HCT116 (cell line): ENCODE measurements around the gene KCNQ4. TPM values are rescaled to one million over a fixed set of nuclear protein-coding genes. Genes with fewer than 3 reads are reported as not detected.

ENCODE experiments used
- ATAC-seq: fragments of 200-7000 bp; cut with Tn5 transposase; 2 replicates; pipeline ENCODE4 v1.9.1; 2020; ENCODE audit warnings: mild to moderate bottlenecking, moderate library complexity
- BruUV-seq: library from RNA; stranded (reverse); fragments of 400-500 nt; replicated peaks from 2 replicates; lab custom pipeline; 2021; lab: Mats Ljungman, UMichigan
- CTCF ChIA-PET: fragments of 300-600 bp; sonication (Branson Sonifier 250); formaldehyde crosslinking; loops from one replicate; lab custom pipeline; 2021; ENCODE audit warnings: antibody characterized with exemption; lab: Charles Lee
- POLR2A ChIA-PET: fragments of 300-600, 350-600 bp; sonication (Branson Sonifier 250); formaldehyde crosslinking; loops from one replicate; lab custom pipeline; 2021; ENCODE audit warnings: antibody characterized with exemption; lab: Charles Lee
- RAD21 ChIA-PET, 2 experiments: fragments of 300-600 bp; sonication (Branson Sonifier 250); formaldehyde crosslinking; loops; one replicate each; lab custom pipeline; 2023; ENCODE audit warnings: low total read pairs in 2 of 2; ENCODE audit not compliant: uncharacterized antibody in 2 of 2, unreplicated experiment in 2 of 2, low non-redundant PET in 1 of 2; lab: Charles Lee
- DNase-seq: peaks from one replicate; pipeline ENCODE4 v3.0.0-alpha.2; 2010; ENCODE audit warnings: low read depth, low spot score
- H2AFZ ChIP-seq: fragments of 200-600 bp; shearing (Covaris generic), sonication (generic); 2 replicates; pipeline ENCODE4 v1.6.1; 2017; ENCODE audit warnings: low read depth, mixed run types, mixed read lengths, antibody characterized with exemption, low read length; ENCODE audit not compliant: poor library complexity, severe bottlenecking
- H3K27ac ChIP-seq: 2 replicates; pipeline ENCODE4 v1.5.1; 2012; ENCODE audit warnings: low read depth, low read length
- H3K27me3 ChIP-seq: fragments of 200-600 bp; sonication (generic); 2 replicates; pipeline ENCODE4 v1.6.1; 2016; ENCODE audit warnings: mixed run types, low read length, mixed read lengths; ENCODE audit not compliant: insufficient read depth
- H3K36me3 ChIP-seq, 2 experiments: fragments of 200-500 bp in 1 of 2; fragments of 200-600 bp in 1 of 2; sonication (Bioruptor generic) in 1 of 2; sonication (generic) in 1 of 2; 2 replicates each; pipeline versions ENCODE4 v1.5.1 to v1.6.1; 2014 to 2016; ENCODE audit warnings: low read length in 2 of 2, inconsistent platforms in 1 of 2, mixed read lengths in 1 of 2, mixed run types in 1 of 2; ENCODE audit not compliant: insufficient read depth in 2 of 2, control insufficient read depth in 1 of 2
- H3K4me1 ChIP-seq, 2 experiments: fragments of 200-600 bp in 1 of 2; sonication (generic) in 1 of 2; 2 replicates each; pipeline versions ENCODE4 v1.5.1 to v1.6.1; 2012 to 2017; ENCODE audit warnings: low read length in 2 of 2, inconsistent platforms in 1 of 2, mild to moderate bottlenecking in 1 of 2, mixed read lengths in 1 of 2, mixed run types in 1 of 2, moderate library complexity in 1 of 2; ENCODE audit not compliant: insufficient read depth in 2 of 2, control insufficient read depth in 1 of 2
- H3K4me2 ChIP-seq: fragments of 200-600 bp; sonication (generic); 2 replicates; pipeline ENCODE4 v1.6.1; 2017; ENCODE audit warnings: mixed run types, low read length, mixed read lengths
- H3K4me3 ChIP-seq, 2 experiments: fragments of 200-600 bp in 1 of 2; sonication (generic) in 1 of 2; replicated peaks in 1 of 2; 2 replicates each; pipeline ENCODE4 v1.5.1; 2011 to 2016; ENCODE audit warnings: low read length in 2 of 2, control low read depth in 1 of 2, low read depth in 1 of 2, mild to moderate bottlenecking in 1 of 2, mixed read lengths in 1 of 2, mixed run types in 1 of 2
- H3K79me2 ChIP-seq: fragments of 200-600 bp; sonication (generic); 2 replicates; pipeline ENCODE4 v1.6.1; 2017; ENCODE audit warnings: mild to moderate bottlenecking, mixed run types, low read length, moderate library complexity, mixed read lengths; ENCODE audit not compliant: insufficient read depth
- H3K9ac ChIP-seq: fragments of 200-600 bp; sonication (generic); 2 replicates; pipeline ENCODE4 v1.6.1; 2016; ENCODE audit warnings: low read length, mixed read lengths
- H3K9me2 ChIP-seq: fragments of 200-600 bp; sonication (generic), shearing (Covaris generic); 2 replicates; pipeline ENCODE4 v1.6.1; 2017; ENCODE audit warnings: mixed run types, mild to moderate bottlenecking, moderate library complexity; ENCODE audit not compliant: insufficient read depth
- H3K9me3 ChIP-seq, 2 experiments: fragments of 200-500 bp in 1 of 2; fragments of 200-600 bp in 1 of 2; sonication (Bioruptor generic) in 1 of 2; sonication (generic) in 1 of 2; 2 replicates each; pipeline ENCODE4 v1.6.1; 2014 to 2017; ENCODE audit warnings: low read length in 2 of 2, mixed read lengths in 2 of 2, inconsistent platforms in 1 of 2, low read depth in 1 of 2, mild to moderate bottlenecking in 1 of 2, mixed run types in 1 of 2, moderate library complexity in 1 of 2; ENCODE audit not compliant: control insufficient read depth in 1 of 2, insufficient read depth in 1 of 2
- H4K20me1 ChIP-seq: fragments of 200-600 bp; sonication (generic), shearing (Covaris generic); 2 replicates; pipeline ENCODE4 v1.6.1; 2017; ENCODE audit warnings: mixed run types, mild to moderate bottlenecking, moderate library complexity; ENCODE audit not compliant: insufficient read depth
- CBX3 ChIP-seq: IDR thresholded peaks from 2 replicates; pipeline ENCODE4 v1.6.1; 2012; ENCODE audit warnings: low read depth
- CEBPB ChIP-seq: IDR thresholded peaks from 2 replicates; pipeline ENCODE4 v1.6.1; 2012; ENCODE audit warnings: low read depth
- EGR1 ChIP-seq: IDR thresholded peaks from 2 replicates; pipeline ENCODE4 v1.6.1; 2012; ENCODE audit warnings: low read depth
- ELF1 ChIP-seq: IDR thresholded peaks from 2 replicates; pipeline ENCODE4 v1.6.1; 2012; ENCODE audit warnings: low read depth, borderline replicate concordance
- EZH2 ChIP-seq: fragments of 200-600 bp; sonication (generic); IDR thresholded peaks from 2 replicates; pipeline ENCODE4 v1.6.1; 2017; ENCODE audit warnings: antibody characterized with exemption, mixed run types
- FOSL1 ChIP-seq: IDR thresholded peaks from 2 replicates; pipeline ENCODE4 v1.6.1; 2012; ENCODE audit warnings: low read depth
- JUND ChIP-seq: IDR thresholded peaks from 2 replicates; pipeline ENCODE4 v1.6.1; 2012
- POLR2A ChIP-seq: IDR thresholded peaks from 2 replicates; pipeline ENCODE4 v1.7.0; 2011; ENCODE audit warnings: borderline replicate concordance; ENCODE audit not compliant: insufficient read depth, insufficient read length; ENCODE audit errors: extremely low read depth
- RAD21 ChIP-seq: IDR thresholded peaks from 2 replicates; pipeline ENCODE4 v1.6.1; 2012; ENCODE audit warnings: low read depth, mild to moderate bottlenecking
- SIN3A ChIP-seq: IDR thresholded peaks from 2 replicates; pipeline ENCODE4 v1.6.1; 2012; ENCODE audit warnings: low read depth
- SP1 ChIP-seq: IDR thresholded peaks from 2 replicates; pipeline ENCODE4 v1.6.1; 2012; ENCODE audit warnings: low read depth
- SRF ChIP-seq: IDR thresholded peaks from 2 replicates; pipeline ENCODE4 v1.6.1; 2012; ENCODE audit warnings: low read depth
- TCF7L2 ChIP-seq: IDR thresholded peaks from 2 replicates; pipeline ENCODE4 v1.7.0; 2011; ENCODE audit warnings: borderline replicate concordance, inconsistent platforms; ENCODE audit not compliant: insufficient read depth, insufficient read length; ENCODE audit errors: extremely low read depth
- YY1 ChIP-seq: IDR thresholded peaks from 2 replicates; pipeline ENCODE4 v1.6.1; 2011; ENCODE audit warnings: low read length, low read depth, moderate library complexity, mild to moderate bottlenecking; ENCODE audit not compliant: insufficient replicate concordance; ENCODE audit errors: extremely low read depth
- ZFX ChIP-seq: fragments of 450-650 bp; IDR thresholded peaks from 2 replicates; pipeline ENCODE4 v1.6.1; 2017
- intact Hi-C: fragments of 100-400 bp; cut with micrococcal nuclease; formaldehyde crosslinking; loops from 2 replicates; pipeline ENCODE4 v1.10.0; 2022
- total RNA-seq: library from RNA; stranded (reverse); gene quantifications from one replicate; pipeline ENCODE4 v1.2.1, GENCODE V29; 2021; ENCODE audit not compliant: unreplicated experiment
- TF ChIP-seq, protein P1 (sequence below): IDR thresholded peaks from 2 replicates; pipeline ENCODE4 v1.6.1; 2012
- TF ChIP-seq, protein P2 (sequence below): IDR thresholded peaks from 2 replicates; pipeline ENCODE4 v1.6.1; 2012; ENCODE audit warnings: low read depth
- TF ChIP-seq, protein P3 (sequence below): IDR thresholded peaks from 2 replicates; pipeline ENCODE4 v1.6.1; 2012
- TF ChIP-seq, protein P4 (sequence below), 3 experiments: fragments of 200-600 bp in 1 of 3; sonication (generic) in 1 of 3; IDR thresholded peaks in 2 of 3; conservative IDR thresholded peaks in 1 of 3; 2 replicates each; pipeline ENCODE4 v1.5.1; 2012 to 2017; ENCODE audit warnings: low read depth in 2 of 3, low read length in 2 of 3, antibody characterized with exemption in 1 of 3, borderline replicate concordance in 1 of 3, control low read depth in 1 of 3, mild to moderate bottlenecking in 1 of 3, mixed read lengths in 1 of 3, mixed run types in 1 of 3, moderate library complexity in 1 of 3; ENCODE audit not compliant: insufficient read depth in 1 of 3
- TF ChIP-seq, protein P5 (sequence below): IDR thresholded peaks from 2 replicates; pipeline ENCODE4 v1.6.1; 2011; ENCODE audit warnings: mild to moderate bottlenecking, low read length, moderate library complexity; ENCODE audit not compliant: insufficient replicate concordance; ENCODE audit errors: extremely low read depth

Gene KCNQ4
- total RNA-seq, 1 experiment from 2014 or later: 4.1 TPM

DNA sequence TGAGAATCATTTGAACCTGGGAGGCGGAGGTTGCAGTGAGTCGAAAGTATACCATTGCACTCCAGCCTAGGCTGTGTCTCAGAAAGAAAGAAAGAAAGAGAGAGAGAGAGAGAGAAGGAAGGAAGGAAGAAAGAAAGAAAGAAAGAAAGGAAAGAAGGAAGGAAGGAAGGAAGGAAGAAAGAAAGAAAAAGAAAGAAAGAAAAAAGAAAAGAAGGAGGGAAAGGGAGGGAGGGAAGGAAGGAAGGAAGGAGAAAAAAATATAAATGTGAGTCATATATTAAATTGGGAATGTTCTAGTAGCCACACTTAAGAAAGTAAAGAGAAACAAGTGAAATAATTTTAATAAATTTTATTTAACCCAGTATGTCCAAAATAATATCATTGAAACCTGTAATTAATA is 95.3 kb downstream of the KCNQ4 start:
- H3K4me1 ChIP-seq: peaks cover 36 to 75% of the 10 kb centered on the region in 2 experiments
- no peak overlapping the region for H3K4me3 ChIP-seq
- TF ChIP-seq FOSL1: no peak
- TF ChIP-seq JUND: no peak
- TF ChIP-seq, protein P1, sequence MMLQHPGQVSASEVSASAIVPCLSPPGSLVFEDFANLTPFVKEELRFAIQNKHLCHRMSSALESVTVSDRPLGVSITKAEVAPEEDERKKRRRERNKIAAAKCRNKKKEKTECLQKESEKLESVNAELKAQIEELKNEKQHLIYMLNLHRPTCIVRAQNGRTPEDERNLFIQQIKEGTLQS: no peak
- TF ChIP-seq POLR2A: no peak
- TF ChIP-seq RAD21: no peak
- TF ChIP-seq YY1: no peak
- no peak for TF ChIP-seq SIN3A
- no peak for TF ChIP-seq EGR1
- TF ChIP-seq, protein P2, sequence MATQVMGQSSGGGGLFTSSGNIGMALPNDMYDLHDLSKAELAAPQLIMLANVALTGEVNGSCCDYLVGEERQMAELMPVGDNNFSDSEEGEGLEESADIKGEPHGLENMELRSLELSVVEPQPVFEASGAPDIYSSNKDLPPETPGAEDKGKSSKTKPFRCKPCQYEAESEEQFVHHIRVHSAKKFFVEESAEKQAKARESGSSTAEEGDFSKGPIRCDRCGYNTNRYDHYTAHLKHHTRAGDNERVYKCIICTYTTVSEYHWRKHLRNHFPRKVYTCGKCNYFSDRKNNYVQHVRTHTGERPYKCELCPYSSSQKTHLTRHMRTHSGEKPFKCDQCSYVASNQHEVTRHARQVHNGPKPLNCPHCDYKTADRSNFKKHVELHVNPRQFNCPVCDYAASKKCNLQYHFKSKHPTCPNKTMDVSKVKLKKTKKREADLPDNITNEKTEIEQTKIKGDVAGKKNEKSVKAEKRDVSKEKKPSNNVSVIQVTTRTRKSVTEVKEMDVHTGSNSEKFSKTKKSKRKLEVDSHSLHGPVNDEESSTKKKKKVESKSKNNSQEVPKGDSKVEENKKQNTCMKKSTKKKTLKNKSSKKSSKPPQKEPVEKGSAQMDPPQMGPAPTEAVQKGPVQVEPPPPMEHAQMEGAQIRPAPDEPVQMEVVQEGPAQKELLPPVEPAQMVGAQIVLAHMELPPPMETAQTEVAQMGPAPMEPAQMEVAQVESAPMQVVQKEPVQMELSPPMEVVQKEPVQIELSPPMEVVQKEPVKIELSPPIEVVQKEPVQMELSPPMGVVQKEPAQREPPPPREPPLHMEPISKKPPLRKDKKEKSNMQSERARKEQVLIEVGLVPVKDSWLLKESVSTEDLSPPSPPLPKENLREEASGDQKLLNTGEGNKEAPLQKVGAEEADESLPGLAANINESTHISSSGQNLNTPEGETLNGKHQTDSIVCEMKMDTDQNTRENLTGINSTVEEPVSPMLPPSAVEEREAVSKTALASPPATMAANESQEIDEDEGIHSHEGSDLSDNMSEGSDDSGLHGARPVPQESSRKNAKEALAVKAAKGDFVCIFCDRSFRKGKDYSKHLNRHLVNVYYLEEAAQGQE: no peak
- TF ChIP-seq, protein P3, sequence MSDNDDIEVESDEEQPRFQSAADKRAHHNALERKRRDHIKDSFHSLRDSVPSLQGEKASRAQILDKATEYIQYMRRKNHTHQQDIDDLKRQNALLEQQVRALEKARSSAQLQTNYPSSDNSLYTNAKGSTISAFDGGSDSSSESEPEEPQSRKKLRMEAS: no peak
- TF ChIP-seq SRF: no peak
- TF ChIP-seq SP1: no peak
- no peak for TF ChIP-seq TCF7L2
- no peak for TF ChIP-seq EZH2
- no peak for TF ChIP-seq CBX3
- TF ChIP-seq, protein P4, sequence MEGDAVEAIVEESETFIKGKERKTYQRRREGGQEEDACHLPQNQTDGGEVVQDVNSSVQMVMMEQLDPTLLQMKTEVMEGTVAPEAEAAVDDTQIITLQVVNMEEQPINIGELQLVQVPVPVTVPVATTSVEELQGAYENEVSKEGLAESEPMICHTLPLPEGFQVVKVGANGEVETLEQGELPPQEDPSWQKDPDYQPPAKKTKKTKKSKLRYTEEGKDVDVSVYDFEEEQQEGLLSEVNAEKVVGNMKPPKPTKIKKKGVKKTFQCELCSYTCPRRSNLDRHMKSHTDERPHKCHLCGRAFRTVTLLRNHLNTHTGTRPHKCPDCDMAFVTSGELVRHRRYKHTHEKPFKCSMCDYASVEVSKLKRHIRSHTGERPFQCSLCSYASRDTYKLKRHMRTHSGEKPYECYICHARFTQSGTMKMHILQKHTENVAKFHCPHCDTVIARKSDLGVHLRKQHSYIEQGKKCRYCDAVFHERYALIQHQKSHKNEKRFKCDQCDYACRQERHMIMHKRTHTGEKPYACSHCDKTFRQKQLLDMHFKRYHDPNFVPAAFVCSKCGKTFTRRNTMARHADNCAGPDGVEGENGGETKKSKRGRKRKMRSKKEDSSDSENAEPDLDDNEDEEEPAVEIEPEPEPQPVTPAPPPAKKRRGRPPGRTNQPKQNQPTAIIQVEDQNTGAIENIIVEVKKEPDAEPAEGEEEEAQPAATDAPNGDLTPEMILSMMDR (IDR thresholded peaks at IDR 0.05 in 2 of 3, conservative IDR thresholded peaks at IDR 0.05 in 1 of 3; ENCODE audit: borderline replicate concordance in 1 of 3, insufficient read depth in 1 of 3, low read depth in 2 of 3, low read length in 2 of 3): no peak
- TF ChIP-seq ZFX: no peak
- TF ChIP-seq ELF1: no peak
- no peak for TF ChIP-seq CEBPB
- TF ChIP-seq, protein P5, sequence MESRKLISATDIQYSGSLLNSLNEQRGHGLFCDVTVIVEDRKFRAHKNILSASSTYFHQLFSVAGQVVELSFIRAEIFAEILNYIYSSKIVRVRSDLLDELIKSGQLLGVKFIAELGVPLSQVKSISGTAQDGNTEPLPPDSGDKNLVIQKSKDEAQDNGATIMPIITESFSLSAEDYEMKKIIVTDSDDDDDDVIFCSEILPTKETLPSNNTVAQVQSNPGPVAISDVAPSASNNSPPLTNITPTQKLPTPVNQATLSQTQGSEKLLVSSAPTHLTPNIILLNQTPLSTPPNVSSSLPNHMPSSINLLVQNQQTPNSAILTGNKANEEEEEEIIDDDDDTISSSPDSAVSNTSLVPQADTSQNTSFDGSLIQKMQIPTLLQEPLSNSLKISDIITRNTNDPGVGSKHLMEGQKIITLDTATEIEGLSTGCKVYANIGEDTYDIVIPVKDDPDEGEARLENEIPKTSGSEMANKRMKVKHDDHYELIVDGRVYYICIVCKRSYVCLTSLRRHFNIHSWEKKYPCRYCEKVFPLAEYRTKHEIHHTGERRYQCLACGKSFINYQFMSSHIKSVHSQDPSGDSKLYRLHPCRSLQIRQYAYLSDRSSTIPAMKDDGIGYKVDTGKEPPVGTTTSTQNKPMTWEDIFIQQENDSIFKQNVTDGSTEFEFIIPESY: no peak
- no peaks in the 10 kb centered on the region for H3K36me3 ChIP-seq
- no peak overlapping the region for H3K27ac ChIP-seq
- no peaks in the 10 kb centered on the region for H3K27me3 ChIP-seq
- no TSS peak for BruUV-seq
- H2AFZ ChIP-seq: no peak overlapping the region
- intact Hi-C loops: no loop called here
- H3K9me3 ChIP-seq: no peaks in the 10 kb centered on the region
- DNase-seq (no peak), ATAC-seq (no peak)
- H3K9me2 ChIP-seq: no peaks in the 10 kb centered on the region
- RAD21 ChIA-PET: no interaction called here
- peak overlapping the region; percentile 49; the same call in 1 of the 2 replicates for H3K9ac ChIP-seq
- CTCF ChIA-PET: no interaction called here
- H4K20me1 ChIP-seq: no peaks in the 10 kb centered on the region
- H3K79me2 ChIP-seq: no peaks in the 10 kb centered on the region
- peak overlapping the region; percentile 36 for H3K4me2 ChIP-seq
- POLR2A ChIA-PET: interaction anchor here (0.6 to 1.7 kb wide), 3 partner anchors 16 to 43 kb away, joined by 3 to 10 read pairs (median 8); partner anchors contain the start of gene CITED4
